Measurements from ENCODE around the gene VEPH1. TPM values are rescaled to one million over a fixed set of nuclear protein-coding genes. Genes with fewer than 3 reads are reported as not detected.

Gene VEPH1
- total and polyA plus RNA-seq, 3 experiments from 2014 or later: not detected

DNA sequence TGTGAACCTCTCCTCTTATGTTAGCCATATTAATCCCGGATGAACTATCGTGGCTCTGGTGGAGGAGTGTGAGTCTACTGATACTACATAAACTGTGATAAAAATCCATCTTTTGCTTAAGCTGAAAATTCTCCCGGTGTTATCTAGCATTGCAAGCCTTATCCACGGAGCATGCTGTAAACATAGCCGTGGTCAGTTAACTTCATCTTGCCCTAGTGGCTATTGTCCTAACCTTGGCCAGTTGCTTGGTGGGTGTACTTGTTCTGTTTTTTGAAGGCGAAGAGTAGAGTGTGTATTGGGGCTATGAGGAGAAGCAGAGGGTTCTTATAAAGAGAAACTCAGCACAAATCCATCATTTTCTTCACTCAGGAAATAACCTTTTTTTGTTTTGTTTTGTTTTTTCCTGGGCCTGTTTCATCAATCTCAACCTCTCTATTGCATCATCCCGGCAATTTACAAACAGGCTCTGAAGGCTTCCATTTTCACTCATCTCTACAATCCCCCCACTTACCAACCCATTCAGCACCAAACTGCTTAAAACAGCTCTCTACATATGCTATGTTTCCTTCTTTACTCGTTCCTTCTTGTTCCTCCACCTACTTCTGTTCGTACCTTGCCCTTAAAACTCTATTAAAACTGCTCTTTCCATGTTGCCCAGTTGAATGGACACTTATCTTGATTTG, 202.1 kb downstream of the VEPH1 start:
- ChIA-PET POLR2A (no interaction called here), CTCF (no interaction called here)

DNA sequence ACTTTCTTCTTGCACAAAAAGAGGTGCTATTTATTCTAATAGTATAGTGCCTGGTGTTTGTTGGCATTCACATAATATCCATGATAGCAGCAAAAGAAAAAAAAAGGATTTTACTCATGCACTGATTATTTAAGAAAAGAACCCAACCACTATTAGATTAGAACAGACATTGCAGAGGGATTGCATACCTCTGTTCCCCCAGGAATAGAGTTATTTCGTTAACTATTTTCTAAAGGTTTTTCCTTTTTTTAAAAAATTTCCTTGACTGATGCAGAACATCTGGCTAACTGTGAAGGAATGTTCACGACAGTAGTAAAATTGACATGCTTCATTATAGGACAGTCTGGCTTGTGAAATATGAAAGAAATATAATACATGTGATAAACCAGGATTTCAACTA, 203.1 kb downstream of the VEPH1 start:
- Histone ChIP-seq H3K27me3 (ENCODE audit: insufficient read depth, low read length, poor library complexity, severe bottlenecking) (no peaks in the 10 kb centered on the region), H3K4me1 (ENCODE audit: insufficient read depth, low read length) (no peaks in the 10 kb centered on the region), H3K9me3 (ENCODE audit: low read length) (no peaks in the 10 kb centered on the region), H3K4me3 (ENCODE audit: low read length) (no peak overlapping the region), H3K27ac (ENCODE audit: low read depth, low read length) (no peak overlapping the region), H3K36me3 (ENCODE audit: insufficient read depth, low read length) (no peaks in the 10 kb centered on the region)
- ChIA-PET POLR2A (no interaction called here), CTCF (interaction anchor here (0.6 kb wide), 1 partner anchor 263 kb away, joined by 3 read pairs; no protein-coding TSS in a partner anchor)
- no peak for DNase-seq
- Mint-ChIP-seq H3K27me3 (no peaks in the 10 kb centered on the region), H3K4me1 (no peaks in the 10 kb centered on the region), H3K4me3 (no peak overlapping the region), H3K27ac (no peak overlapping the region), H3K9me3 (no peaks in the 10 kb centered on the region), H3K36me3 (no peaks in the 10 kb centered on the region)

More for the DNA sequence above, 202.1 kb downstream of the VEPH1 start:
- H3K36me3 ChIP-seq (ENCODE audit: insufficient read depth, low read length): no peaks in the 10 kb centered on the region
- Mint-ChIP-seq H3K4me1 (no peaks in the 10 kb centered on the region), H3K36me3 (no peaks in the 10 kb centered on the region), H3K27ac (no peak overlapping the region), H3K9me3 (no peaks in the 10 kb centered on the region), H3K4me3 (no peak overlapping the region), H3K27me3 (no peaks in the 10 kb centered on the region)
- no peaks in the 10 kb centered on the region for H3K4me1 ChIP-seq (ENCODE audit: insufficient read depth, low read length)
- H3K9me3 ChIP-seq (ENCODE audit: low read length): no peaks in the 10 kb centered on the region
- H3K27ac ChIP-seq (ENCODE audit: low read depth, low read length): no peak overlapping the region
- DNase-seq: no peak
- H3K27me3 ChIP-seq (ENCODE audit: insufficient read depth, low read length, poor library complexity, severe bottlenecking): no peaks in the 10 kb centered on the region
- H3K4me3 ChIP-seq (ENCODE audit: low read length): no peak overlapping the region

DNA sequence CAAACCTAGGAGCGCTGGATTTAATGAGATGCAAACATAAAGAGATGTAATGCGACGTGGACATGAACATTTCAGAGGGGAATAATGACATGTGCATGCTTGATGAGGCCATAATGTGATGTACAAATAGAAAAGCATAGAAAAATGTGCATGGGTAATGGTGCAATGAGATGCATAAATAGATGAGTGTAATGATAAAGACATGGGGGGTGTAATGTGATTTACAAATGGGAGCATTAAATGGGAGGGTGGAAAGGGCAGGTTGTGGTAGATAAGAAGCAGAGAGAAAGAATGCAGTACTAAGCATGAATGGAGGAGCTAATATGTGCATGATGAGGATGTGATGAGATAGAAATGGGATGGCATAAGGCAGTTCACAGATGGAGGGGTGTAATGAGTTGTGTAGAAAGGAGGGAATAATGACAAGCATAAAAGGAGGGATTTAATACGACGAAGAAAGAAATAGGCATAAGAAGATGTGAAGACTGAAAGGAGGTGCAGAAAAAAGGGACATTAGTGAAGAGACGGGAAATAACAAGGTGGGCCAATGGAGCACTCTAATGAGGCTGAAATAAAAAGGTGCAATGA, 205.8 kb downstream of the VEPH1 start:
- POLR2A ChIA-PET: interaction anchor here (1.1 kb wide), 1 partner anchor 10 kb away, joined by 3 read pairs; no protein-coding TSS in a partner anchor
- no peaks in the 10 kb centered on the region for H3K27me3 Mint-ChIP-seq
- H3K4me3 Mint-ChIP-seq: no peak overlapping the region
- Histone ChIP-seq H3K4me1 (ENCODE audit: insufficient read depth, low read length) (no peaks in the 10 kb centered on the region), H3K27me3 (ENCODE audit: insufficient read depth, low read length, poor library complexity, severe bottlenecking) (no peaks in the 10 kb centered on the region), H3K4me3 (ENCODE audit: low read length) (no peak overlapping the region), H3K9me3 (ENCODE audit: low read length) (no peaks in the 10 kb centered on the region), H3K27ac (ENCODE audit: low read depth, low read length) (no peak overlapping the region), H3K36me3 (ENCODE audit: insufficient read depth, low read length) (no peaks in the 10 kb centered on the region)
- no peaks in the 10 kb centered on the region for H3K36me3 Mint-ChIP-seq
- DNase-seq: no peak
- H3K27ac Mint-ChIP-seq: no peak overlapping the region
- H3K9me3 Mint-ChIP-seq: no peaks in the 10 kb centered on the region
- CTCF ChIA-PET: no interaction called here
- no peaks in the 10 kb centered on the region for H3K4me1 Mint-ChIP-seq

DNA sequence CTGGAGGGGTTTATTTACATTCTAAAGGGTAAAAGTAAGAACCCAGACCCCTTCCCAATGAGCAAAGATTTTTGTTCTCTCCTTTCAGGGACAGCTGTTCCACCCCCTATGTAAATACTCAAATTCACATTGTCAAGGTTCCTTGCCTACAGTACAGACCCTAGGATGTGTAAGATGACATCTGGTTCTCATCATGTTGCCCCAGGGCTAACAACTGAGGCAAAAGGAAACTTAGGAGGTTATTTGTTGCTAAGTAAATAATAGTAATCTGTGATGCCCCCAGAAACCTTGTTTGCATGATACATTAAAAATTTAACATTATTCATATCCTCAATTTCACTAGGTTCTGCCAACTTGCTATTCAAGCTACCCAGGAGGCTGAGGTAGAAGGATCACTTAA, 208.3 kb downstream of the VEPH1 start:
- Histone ChIP-seq H3K4me1 (ENCODE audit: insufficient read depth, low read length) (no peaks in the 10 kb centered on the region), H3K36me3 (ENCODE audit: insufficient read depth, low read length) (no peaks in the 10 kb centered on the region), H3K27ac (ENCODE audit: low read depth, low read length) (no peak overlapping the region), H3K27me3 (ENCODE audit: insufficient read depth, low read length, poor library complexity, severe bottlenecking) (no peaks in the 10 kb centered on the region), H3K4me3 (ENCODE audit: low read length) (no peak overlapping the region), H3K9me3 (ENCODE audit: low read length) (no peaks in the 10 kb centered on the region)
- Mint-ChIP-seq H3K27ac (no peak overlapping the region), H3K9me3 (no peaks in the 10 kb centered on the region), H3K36me3 (no peaks in the 10 kb centered on the region), H3K27me3 (no peaks in the 10 kb centered on the region), H3K4me1 (no peaks in the 10 kb centered on the region), H3K4me3 (no peak overlapping the region)
- no peak for DNase-seq
- CTCF ChIA-PET: no interaction called here
- POLR2A ChIA-PET: no interaction called here

DNA sequence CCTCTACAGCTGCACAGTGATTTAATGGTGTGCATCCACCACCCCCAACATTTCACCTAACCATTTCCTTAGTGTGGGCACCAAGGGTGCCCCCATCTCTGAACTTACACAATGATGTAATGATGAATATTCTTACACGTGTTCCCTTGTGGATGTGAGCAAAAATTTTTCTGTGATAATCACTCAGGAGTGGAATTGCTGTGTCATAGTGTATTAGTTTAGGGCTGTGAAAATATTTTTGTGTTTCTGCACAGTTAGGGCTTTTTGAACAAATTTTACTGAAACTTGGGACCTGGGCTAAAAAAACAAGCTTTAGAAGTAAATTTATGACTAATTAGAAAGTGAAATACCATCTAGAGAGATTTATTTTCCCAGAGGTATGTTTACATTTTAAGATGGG, 208.7 kb downstream of the VEPH1 start:
- ChIA-PET POLR2A (no interaction called here), CTCF (no interaction called here)
- no peaks in the 10 kb centered on the region for H3K27me3 Mint-ChIP-seq
- Histone ChIP-seq H3K27me3 (ENCODE audit: insufficient read depth, low read length, poor library complexity, severe bottlenecking) (no peaks in the 10 kb centered on the region), H3K36me3 (ENCODE audit: insufficient read depth, low read length) (no peaks in the 10 kb centered on the region), H3K4me1 (ENCODE audit: insufficient read depth, low read length) (no peaks in the 10 kb centered on the region), H3K27ac (ENCODE audit: low read depth, low read length) (no peak overlapping the region), H3K9me3 (ENCODE audit: low read length) (no peaks in the 10 kb centered on the region), H3K4me3 (ENCODE audit: low read length) (no peak overlapping the region)
- H3K9me3 Mint-ChIP-seq: no peaks in the 10 kb centered on the region
- no peak for DNase-seq
- no peaks in the 10 kb centered on the region for H3K36me3 Mint-ChIP-seq
- no peaks in the 10 kb centered on the region for H3K4me1 Mint-ChIP-seq
- H3K4me3 Mint-ChIP-seq: no peak overlapping the region
- no peak overlapping the region for H3K27ac Mint-ChIP-seq

DNA sequence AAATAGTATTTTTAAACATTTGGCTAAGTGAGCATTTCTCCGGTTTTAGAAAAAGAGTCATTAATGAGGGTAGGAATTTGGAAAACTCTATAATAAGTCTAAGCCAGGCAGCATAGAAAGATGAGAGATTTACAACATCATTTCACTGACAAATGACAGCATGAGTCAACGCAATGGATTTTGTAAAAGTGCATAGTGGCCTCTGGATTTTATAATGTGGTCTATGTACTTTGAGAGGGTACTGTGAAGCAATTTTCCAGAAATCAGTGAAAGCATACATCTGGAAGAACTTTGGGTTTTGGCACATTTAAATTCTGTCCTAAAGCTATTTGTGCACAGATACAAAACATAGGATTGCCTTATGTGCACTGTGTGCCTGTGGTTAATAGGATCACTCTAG, 212.4 kb downstream of the VEPH1 start:
- Mint-ChIP-seq H3K27me3 (peaks cover 0 to 1% of the 10 kb centered on the region in 2 donors), H3K27ac (no peak overlapping the region), H3K4me3 (no peak overlapping the region), H3K36me3 (no peaks in the 10 kb centered on the region), H3K9me3 (no peaks in the 10 kb centered on the region), H3K4me1 (no peaks in the 10 kb centered on the region)
- no peaks in the 10 kb centered on the region for H3K36me3 ChIP-seq (ENCODE audit: insufficient read depth, low read length)
- no peak overlapping the region for H3K4me3 ChIP-seq (ENCODE audit: low read length)
- no peak overlapping the region for H3K27ac ChIP-seq (ENCODE audit: low read depth, low read length)
- ChIA-PET CTCF (no interaction called here), POLR2A (no interaction called here)
- no peaks in the 10 kb centered on the region for H3K4me1 ChIP-seq (ENCODE audit: insufficient read depth, low read length)
- H3K9me3 ChIP-seq (ENCODE audit: low read length): no peaks in the 10 kb centered on the region
- DNase-seq: no peak
- H3K27me3 ChIP-seq (ENCODE audit: insufficient read depth, low read length, poor library complexity, severe bottlenecking): no peaks in the 10 kb centered on the region

DNA sequence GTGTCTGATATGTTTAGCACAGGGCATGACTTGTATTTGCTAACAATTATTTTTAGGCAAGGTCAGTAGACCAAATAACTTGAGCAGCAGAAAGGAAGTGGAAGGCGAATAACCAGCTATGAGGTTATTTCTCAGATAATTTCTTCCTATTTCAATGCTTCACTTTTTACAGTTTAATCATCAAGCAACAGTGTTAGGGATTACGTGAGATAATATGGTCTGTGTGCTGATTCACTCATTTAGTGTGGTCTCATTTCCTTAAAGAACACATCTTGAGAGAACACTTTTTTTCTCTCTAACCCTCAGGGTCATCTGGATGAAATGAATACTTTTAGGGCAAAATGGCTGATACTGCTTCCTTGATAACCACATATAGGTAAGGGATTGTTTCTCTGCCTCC, 217.2 kb downstream of the VEPH1 start:
- POLR2A ChIA-PET: no interaction called here
- Mint-ChIP-seq H3K9me3 (no peaks in the 10 kb centered on the region), H3K4me1 (no peaks in the 10 kb centered on the region), H3K27ac (no peak overlapping the region), H3K4me3 (no peak overlapping the region), H3K36me3 (no peaks in the 10 kb centered on the region), H3K27me3 (peaks cover 0 to 1% of the 10 kb centered on the region in 2 donors)
- H3K4me1 ChIP-seq (ENCODE audit: insufficient read depth, low read length): no peaks in the 10 kb centered on the region
- no peak overlapping the region for H3K27ac ChIP-seq (ENCODE audit: low read depth, low read length)
- no peaks in the 10 kb centered on the region for H3K9me3 ChIP-seq (ENCODE audit: low read length)
- H3K36me3 ChIP-seq (ENCODE audit: insufficient read depth, low read length): no peaks in the 10 kb centered on the region
- CTCF ChIA-PET: no interaction called here
- no peaks in the 10 kb centered on the region for H3K27me3 ChIP-seq (ENCODE audit: insufficient read depth, low read length, poor library complexity, severe bottlenecking)
- H3K4me3 ChIP-seq (ENCODE audit: low read length): no peak overlapping the region
- no peak for DNase-seq

DNA sequence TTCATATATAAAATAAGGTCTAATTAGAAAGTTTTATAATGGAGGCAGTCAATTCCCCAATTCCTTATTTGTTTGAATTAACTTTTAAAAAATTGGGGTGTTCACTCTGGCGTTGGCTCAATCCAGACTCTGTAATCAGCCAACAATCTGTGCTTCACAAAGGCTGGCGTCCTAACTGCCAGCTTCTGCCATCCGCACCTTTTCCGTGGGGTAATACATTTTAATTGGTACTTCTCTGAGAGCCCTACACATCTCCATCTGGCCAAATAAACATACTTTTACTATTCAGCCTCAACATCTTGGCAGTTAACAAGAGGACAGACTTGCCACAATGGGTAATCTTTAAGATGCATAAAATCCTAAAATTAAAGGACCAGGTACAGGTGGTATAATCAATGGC, 218.1 kb downstream of the VEPH1 start:
- H3K27ac ChIP-seq (ENCODE audit: low read depth, low read length): no peak overlapping the region
- H3K4me1 ChIP-seq (ENCODE audit: insufficient read depth, low read length): no peaks in the 10 kb centered on the region
- peaks cover 0 to 1% of the 10 kb centered on the region in 2 donors for H3K27me3 Mint-ChIP-seq
- no peaks in the 10 kb centered on the region for H3K27me3 ChIP-seq (ENCODE audit: insufficient read depth, low read length, poor library complexity, severe bottlenecking)
- no peaks in the 10 kb centered on the region for H3K9me3 Mint-ChIP-seq
- no peaks in the 10 kb centered on the region for H3K9me3 ChIP-seq (ENCODE audit: low read length)
- POLR2A ChIA-PET: no interaction called here
- DNase-seq: no peak
- no peaks in the 10 kb centered on the region for H3K4me1 Mint-ChIP-seq
- H3K36me3 ChIP-seq (ENCODE audit: insufficient read depth, low read length): no peaks in the 10 kb centered on the region
- CTCF ChIA-PET: no interaction called here
- H3K4me3 Mint-ChIP-seq: no peak overlapping the region
- H3K27ac Mint-ChIP-seq: no peak overlapping the region
- no peaks in the 10 kb centered on the region for H3K36me3 Mint-ChIP-seq
- H3K4me3 ChIP-seq (ENCODE audit: low read length): no peak overlapping the region

Measured in CD8-positive, alpha-beta memory T cell (primary cell).